ENCODE data around the gene CSF2RB. TPM values are rescaled to one million over a fixed set of nuclear protein-coding genes. Genes with fewer than 3 reads are reported as not detected.

The CSF2RB gene
- total RNA-seq, 3 donors from 2014 or later = 4.1 to 8.1 (median 5.3) TPM

GRCh38 chr22:36899498-36899897 is 13.9 kb upstream of the CSF2RB start:
- Histone ChIP-seq H3K4me1 (ENCODE audit: low read depth) (no peaks in the 10 kb centered on the region), H3K36me3 (ENCODE audit: low read depth) (no peaks in the 10 kb centered on the region), H3K4me3 (no peak overlapping the region), H3K9me3 (no peaks in the 10 kb centered on the region)
- TF ChIP-seq, protein P1, sequence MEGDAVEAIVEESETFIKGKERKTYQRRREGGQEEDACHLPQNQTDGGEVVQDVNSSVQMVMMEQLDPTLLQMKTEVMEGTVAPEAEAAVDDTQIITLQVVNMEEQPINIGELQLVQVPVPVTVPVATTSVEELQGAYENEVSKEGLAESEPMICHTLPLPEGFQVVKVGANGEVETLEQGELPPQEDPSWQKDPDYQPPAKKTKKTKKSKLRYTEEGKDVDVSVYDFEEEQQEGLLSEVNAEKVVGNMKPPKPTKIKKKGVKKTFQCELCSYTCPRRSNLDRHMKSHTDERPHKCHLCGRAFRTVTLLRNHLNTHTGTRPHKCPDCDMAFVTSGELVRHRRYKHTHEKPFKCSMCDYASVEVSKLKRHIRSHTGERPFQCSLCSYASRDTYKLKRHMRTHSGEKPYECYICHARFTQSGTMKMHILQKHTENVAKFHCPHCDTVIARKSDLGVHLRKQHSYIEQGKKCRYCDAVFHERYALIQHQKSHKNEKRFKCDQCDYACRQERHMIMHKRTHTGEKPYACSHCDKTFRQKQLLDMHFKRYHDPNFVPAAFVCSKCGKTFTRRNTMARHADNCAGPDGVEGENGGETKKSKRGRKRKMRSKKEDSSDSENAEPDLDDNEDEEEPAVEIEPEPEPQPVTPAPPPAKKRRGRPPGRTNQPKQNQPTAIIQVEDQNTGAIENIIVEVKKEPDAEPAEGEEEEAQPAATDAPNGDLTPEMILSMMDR (IDR thresholded peaks at IDR 0.05) = no peak
- no peak for ATAC-seq
- DNase-seq = no peak
- intact Hi-C loops (cut with DNase I, micrococcal nuclease) = no loop called here

DNA sequence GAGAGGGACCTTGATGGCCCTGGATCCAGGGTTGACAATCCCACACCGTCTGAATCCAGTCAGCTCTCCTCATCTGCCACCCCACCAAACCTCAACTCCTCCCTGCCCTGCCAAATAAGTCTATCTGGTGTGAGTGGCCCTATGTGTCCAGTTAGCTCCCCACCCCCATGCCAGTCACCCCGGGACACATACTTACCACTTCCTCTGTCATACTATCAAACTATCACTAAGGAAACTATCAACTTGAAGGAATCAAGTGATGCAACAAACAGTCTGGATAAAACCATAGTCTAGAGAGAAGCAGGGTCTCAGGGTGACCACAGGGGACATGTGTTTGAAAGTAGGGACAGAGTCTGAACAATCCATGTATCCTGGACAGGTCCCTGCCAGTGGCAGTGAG is 13.2 kb upstream of the CSF2RB start:
- no peak overlapping the region for H3K4me3 ChIP-seq
- intact Hi-C loops (cut with DNase I, micrococcal nuclease) = no loop called here

DNA sequence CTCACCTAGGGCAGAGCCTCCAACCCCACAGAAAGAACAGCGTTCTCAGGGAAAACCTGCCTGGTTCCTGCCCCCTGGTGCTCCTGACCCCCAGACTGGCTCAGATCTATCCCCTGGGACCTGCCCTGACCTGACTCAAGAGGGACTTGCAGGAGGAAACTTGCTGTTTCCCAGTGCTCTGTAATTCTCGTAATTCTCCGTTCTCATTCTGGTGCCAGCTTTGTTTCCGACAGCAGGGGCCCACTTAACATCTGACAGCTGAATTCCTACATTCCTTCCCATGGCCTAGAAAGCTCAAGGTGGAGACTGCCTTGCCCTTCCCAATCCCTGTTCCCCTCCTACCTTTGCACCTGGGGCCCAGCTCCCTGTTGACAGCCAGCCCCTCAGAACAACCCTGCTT is 12.5 kb upstream of the CSF2RB start:
- H3K4me3 ChIP-seq = no peak overlapping the region
- TF ChIP-seq, protein P1 (IDR thresholded peaks at IDR 0.05) = no peak
- no peak for DNase-seq
- intact Hi-C loops (cut with DNase I, micrococcal nuclease) = no loop called here
- no peaks in the 10 kb centered on the region for H3K9me3 ChIP-seq
- no peak for ATAC-seq
- H3K36me3 ChIP-seq (ENCODE audit: low read depth) = no peaks in the 10 kb centered on the region
- no peaks in the 10 kb centered on the region for H3K4me1 ChIP-seq (ENCODE audit: low read depth)

More for the DNA sequence above, 13.2 kb upstream of the CSF2RB start:
- H3K9me3 ChIP-seq = no peaks in the 10 kb centered on the region
- peak; percentile 19 for ATAC-seq
- DNase-seq = no peak
- H3K36me3 ChIP-seq (ENCODE audit: low read depth) = no peaks in the 10 kb centered on the region
- TF ChIP-seq, protein P1 (IDR thresholded peaks at IDR 0.05) = no peak
- no peaks in the 10 kb centered on the region for H3K4me1 ChIP-seq (ENCODE audit: low read depth)

- intact Hi-C loops (cut with DNase I, micrococcal nuclease) = no loop called here
- no peak overlapping the region for H3K4me3 ChIP-seq
These were observed 11.9 kb upstream of the CSF2RB start for GRCh38 chr22:36901411-36902142.

GRCh38 chr22:36902143-36902926 is 11.1 kb upstream of the CSF2RB start:
- no peak overlapping the region for H3K4me3 ChIP-seq
- DNase-seq (no peak), ATAC-seq (no peak)
- H3K4me1 ChIP-seq (ENCODE audit: low read depth) = no peaks in the 10 kb centered on the region
- intact Hi-C loops (cut with DNase I, micrococcal nuclease) = no loop called here
- TF ChIP-seq, protein P1 (IDR thresholded peaks at IDR 0.05) = no peak
- no peaks in the 10 kb centered on the region for H3K36me3 ChIP-seq (ENCODE audit: low read depth)
- H3K9me3 ChIP-seq = no peaks in the 10 kb centered on the region

More at GRCh38 chr22:36901411-36902142, 11.9 kb upstream of the CSF2RB start:
- DNase-seq (peak in 1 of 3 donors; percentile 10), ATAC-seq (peak; percentile 38)
- no peaks in the 10 kb centered on the region for H3K9me3 ChIP-seq
- H3K4me1 ChIP-seq (ENCODE audit: low read depth) = no peaks in the 10 kb centered on the region
- no peaks in the 10 kb centered on the region for H3K36me3 ChIP-seq (ENCODE audit: low read depth)
- TF ChIP-seq, protein P1 (IDR thresholded peaks at IDR 0.05) = no peak

All from mucosa of descending colon (tissue), 3 donors.